WTC11 (cell line): Measurements from ENCODE around the gene GMEB1. TPM values are rescaled to one million over a fixed set of nuclear protein-coding genes. Genes with fewer than 3 reads are reported as not detected.
A peak's percentile ranks its signal among the peaks of the same experiment; 100 is the strongest.

Experiments
- ATAC-seq: fragments of 200-7000 bp; cut with Tn5 transposase; 2 replicates; pipeline ENCODE4 v1.10.0; 2021; ENCODE audit warnings: mild to moderate bottlenecking, moderate library complexity
- CTCF ChIA-PET: fragments of 300-600 bp; sonication (Branson Sonifier 250); formaldehyde crosslinking; loops from one replicate; lab custom pipeline; 2021; ENCODE audit warnings: antibody characterized with exemption; lab: Charles Lee
- POLR2A ChIA-PET: fragments of 350-600 bp; sonication (Branson Sonifier 250); formaldehyde crosslinking; loops from one replicate; lab custom pipeline; 2021; ENCODE audit warnings: antibody characterized with exemption; lab: Charles Lee
- DNase-seq: peaks from one replicate; pipeline ENCODE4 v3.0.0; 2021; ENCODE audit warnings: low spot score
- H3K27ac Mint-ChIP-seq: 2 replicates; pipeline ENCODE4 v1.8.0; 2021; ENCODE audit warnings: mixed read lengths
- H3K27me3 Mint-ChIP-seq: 2 replicates; pipeline ENCODE4 v1.8.0; 2021; ENCODE audit warnings: low read depth, mild to moderate bottlenecking, moderate library complexity, mixed read lengths
- H3K36me3 Mint-ChIP-seq: 2 replicates; pipeline ENCODE4 v1.8.0; 2021; ENCODE audit warnings: mixed read lengths
- H3K4me1 Mint-ChIP-seq: 2 replicates; pipeline ENCODE4 v1.8.0; 2022; ENCODE audit warnings: mixed read lengths
- H3K4me3 Mint-ChIP-seq: 2 replicates; pipeline ENCODE4 v1.8.0; 2021; ENCODE audit warnings: mild to moderate bottlenecking, moderate library complexity, mixed read lengths
- H3K9me3 Mint-ChIP-seq: 2 replicates; pipeline ENCODE4 v1.8.0; 2021; ENCODE audit warnings: mixed read lengths
- GABPB1 ChIP-seq: sonication (generic); formaldehyde crosslinking; IDR thresholded peaks from 2 replicates; pipeline ENCODE4 v1.8.1; 2023; ENCODE audit warnings: mild to moderate bottlenecking, missing genetic modification reagents
- GTF2I ChIP-seq: fragments of 250-450 bp; sonication (Bioruptor Pico); conservative IDR thresholded peaks from 2 replicates; pipeline ENCODE4 v1.4.0; 2021; ENCODE audit warnings: mild to moderate bottlenecking
- NFYB ChIP-seq: sonication (generic); formaldehyde crosslinking; conservative IDR thresholded peaks from 2 replicates; pipeline ENCODE4 v1.8.0; 2022; ENCODE audit warnings: low read depth, missing genetic modification reagents
- OVOL2 ChIP-seq: fragments of 250-450 bp; sonication (Bioruptor Pico); IDR thresholded peaks from 2 replicates; pipeline ENCODE4 v1.9.0; 2021; ENCODE audit warnings: mild to moderate bottlenecking, borderline replicate concordance
- SMAD4 ChIP-seq: sonication (generic); formaldehyde crosslinking; IDR thresholded peaks from 2 replicates; pipeline ENCODE4 v1.8.0; 2022; ENCODE audit warnings: mild to moderate bottlenecking, missing genetic modification reagents
- ZNF219 ChIP-seq: sonication (generic); formaldehyde crosslinking; IDR thresholded peaks from 2 replicates; pipeline ENCODE4 v1.8.0; 2023; ENCODE audit warnings: missing genetic modification reagents, mild to moderate bottlenecking, borderline replicate concordance
- total RNA-seq: library from RNA; stranded (reverse); gene quantifications from 3 replicates; pipeline ENCODE4 v1.2.3, GENCODE V29; 2021
- TF ChIP-seq, protein P1 (sequence below): fragments of 250-450 bp; sonication (Bioruptor Pico); IDR thresholded peaks from 2 replicates; pipeline ENCODE4 v1.9.0; 2021; ENCODE audit warnings: mild to moderate bottlenecking, borderline replicate concordance
- TF ChIP-seq, protein P2 (sequence below): sonication (generic); formaldehyde crosslinking; IDR thresholded peaks from 2 replicates; pipeline ENCODE4 v1.8.1; 2022; ENCODE audit warnings: low read depth, mild to moderate bottlenecking, moderate library complexity, missing genetic modification reagents, borderline replicate concordance
- TF ChIP-seq, protein P3 (sequence below): sonication (generic); formaldehyde crosslinking; IDR thresholded peaks from 2 replicates; pipeline ENCODE4 v1.8.0; 2023; ENCODE audit warnings: missing genetic modification reagents, mild to moderate bottlenecking, borderline replicate concordance
- TF ChIP-seq, protein P4 (sequence below): fragments of 200-600 bp; IDR thresholded peaks from 2 replicates; pipeline ENCODE4 v1.8.0; 2022; ENCODE audit warnings: antibody characterized with exemption

The GMEB1 gene
- total RNA-seq, 1 experiment from 2014 or later = 29.4 TPM

DNA sequence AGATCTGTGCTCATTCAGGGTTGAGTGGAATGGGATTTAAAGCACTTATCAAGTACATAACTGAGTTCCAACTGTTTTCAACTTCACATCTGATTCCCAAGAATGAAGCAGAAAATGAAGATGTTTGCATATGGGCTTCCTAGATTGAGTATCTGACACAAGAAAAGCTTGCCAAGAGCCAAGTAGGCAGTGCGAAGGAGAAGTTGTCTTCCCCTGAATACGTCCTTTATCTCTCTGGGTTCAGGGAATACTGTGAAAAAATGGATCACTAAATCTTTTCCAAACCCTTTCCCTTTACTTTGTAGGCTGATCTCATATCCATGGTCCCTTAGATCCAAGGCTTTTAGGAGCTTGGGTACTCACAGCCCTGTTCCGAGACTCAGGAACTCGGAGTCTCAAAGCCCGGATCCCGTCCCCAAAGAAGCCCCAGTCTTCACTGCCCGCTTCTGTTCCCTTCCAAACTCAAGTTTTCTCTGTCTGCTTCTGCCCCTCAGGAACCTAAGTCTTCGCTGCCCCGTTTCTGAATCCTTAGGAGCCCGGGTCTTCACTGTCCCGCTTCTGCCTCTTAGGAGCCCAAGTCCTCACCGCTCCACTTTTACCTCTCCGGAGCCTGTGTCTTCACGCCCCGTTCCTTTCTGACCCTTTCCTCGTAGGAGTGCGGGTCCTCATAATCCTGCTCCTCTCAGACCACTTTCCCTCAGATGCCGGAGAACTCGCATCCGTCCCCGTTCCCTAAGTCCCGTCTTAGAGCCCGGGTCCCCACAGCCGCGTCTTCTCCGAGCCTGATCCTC, 26.3 kb upstream of the GMEB1 start:
- ChIA-PET POLR2A (interaction anchor here (0.6 to 2.3 kb wide), 7 partner anchors 26 to 623 kb away, joined by 5 to 15 read pairs (median 5); partner anchors contain the start of genes GMEB1 and YTHDF2), CTCF (interaction anchor here (1.0 to 2.8 kb wide), 5 partner anchors 94 to 313 kb away, joined by 4 to 19 read pairs (median 5); partner anchors contain the start of genes MED18 and YTHDF2)
- H3K36me3 Mint-ChIP-seq = no peaks in the 10 kb centered on the region
- no peaks in the 10 kb centered on the region for H3K9me3 Mint-ChIP-seq
- DNase-seq = no peak
- H3K4me1 Mint-ChIP-seq = peaks cover 19% of the 10 kb centered on the region
- H3K27me3 Mint-ChIP-seq = no peaks in the 10 kb centered on the region
- TF ChIP-seq, protein P1, sequence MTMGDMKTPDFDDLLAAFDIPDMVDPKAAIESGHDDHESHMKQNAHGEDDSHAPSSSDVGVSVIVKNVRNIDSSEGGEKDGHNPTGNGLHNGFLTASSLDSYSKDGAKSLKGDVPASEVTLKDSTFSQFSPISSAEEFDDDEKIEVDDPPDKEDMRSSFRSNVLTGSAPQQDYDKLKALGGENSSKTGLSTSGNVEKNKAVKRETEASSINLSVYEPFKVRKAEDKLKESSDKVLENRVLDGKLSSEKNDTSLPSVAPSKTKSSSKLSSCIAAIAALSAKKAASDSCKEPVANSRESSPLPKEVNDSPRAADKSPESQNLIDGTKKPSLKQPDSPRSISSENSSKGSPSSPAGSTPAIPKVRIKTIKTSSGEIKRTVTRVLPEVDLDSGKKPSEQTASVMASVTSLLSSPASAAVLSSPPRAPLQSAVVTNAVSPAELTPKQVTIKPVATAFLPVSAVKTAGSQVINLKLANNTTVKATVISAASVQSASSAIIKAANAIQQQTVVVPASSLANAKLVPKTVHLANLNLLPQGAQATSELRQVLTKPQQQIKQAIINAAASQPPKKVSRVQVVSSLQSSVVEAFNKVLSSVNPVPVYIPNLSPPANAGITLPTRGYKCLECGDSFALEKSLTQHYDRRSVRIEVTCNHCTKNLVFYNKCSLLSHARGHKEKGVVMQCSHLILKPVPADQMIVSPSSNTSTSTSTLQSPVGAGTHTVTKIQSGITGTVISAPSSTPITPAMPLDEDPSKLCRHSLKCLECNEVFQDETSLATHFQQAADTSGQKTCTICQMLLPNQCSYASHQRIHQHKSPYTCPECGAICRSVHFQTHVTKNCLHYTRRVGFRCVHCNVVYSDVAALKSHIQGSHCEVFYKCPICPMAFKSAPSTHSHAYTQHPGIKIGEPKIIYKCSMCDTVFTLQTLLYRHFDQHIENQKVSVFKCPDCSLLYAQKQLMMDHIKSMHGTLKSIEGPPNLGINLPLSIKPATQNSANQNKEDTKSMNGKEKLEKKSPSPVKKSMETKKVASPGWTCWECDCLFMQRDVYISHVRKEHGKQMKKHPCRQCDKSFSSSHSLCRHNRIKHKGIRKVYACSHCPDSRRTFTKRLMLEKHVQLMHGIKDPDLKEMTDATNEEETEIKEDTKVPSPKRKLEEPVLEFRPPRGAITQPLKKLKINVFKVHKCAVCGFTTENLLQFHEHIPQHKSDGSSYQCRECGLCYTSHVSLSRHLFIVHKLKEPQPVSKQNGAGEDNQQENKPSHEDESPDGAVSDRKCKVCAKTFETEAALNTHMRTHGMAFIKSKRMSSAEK (CRISPR knock-in tag) = no peak
- TF ChIP-seq, protein P2, sequence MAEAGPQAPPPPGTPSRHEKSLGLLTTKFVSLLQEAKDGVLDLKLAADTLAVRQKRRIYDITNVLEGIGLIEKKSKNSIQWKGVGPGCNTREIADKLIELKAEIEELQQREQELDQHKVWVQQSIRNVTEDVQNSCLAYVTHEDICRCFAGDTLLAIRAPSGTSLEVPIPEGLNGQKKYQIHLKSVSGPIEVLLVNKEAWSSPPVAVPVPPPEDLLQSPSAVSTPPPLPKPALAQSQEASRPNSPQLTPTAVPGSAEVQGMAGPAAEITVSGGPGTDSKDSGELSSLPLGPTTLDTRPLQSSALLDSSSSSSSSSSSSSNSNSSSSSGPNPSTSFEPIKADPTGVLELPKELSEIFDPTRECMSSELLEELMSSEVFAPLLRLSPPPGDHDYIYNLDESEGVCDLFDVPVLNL (CRISPR knock-in tag) = 0 out of 2 replicates have a peak, but pooled peaks have one; percentile 36
- H3K27ac Mint-ChIP-seq = peak overlapping the region; percentile 99
- peak; percentile 34 for ATAC-seq
- peak overlapping the region; percentile 99 for H3K4me3 Mint-ChIP-seq

DNA sequence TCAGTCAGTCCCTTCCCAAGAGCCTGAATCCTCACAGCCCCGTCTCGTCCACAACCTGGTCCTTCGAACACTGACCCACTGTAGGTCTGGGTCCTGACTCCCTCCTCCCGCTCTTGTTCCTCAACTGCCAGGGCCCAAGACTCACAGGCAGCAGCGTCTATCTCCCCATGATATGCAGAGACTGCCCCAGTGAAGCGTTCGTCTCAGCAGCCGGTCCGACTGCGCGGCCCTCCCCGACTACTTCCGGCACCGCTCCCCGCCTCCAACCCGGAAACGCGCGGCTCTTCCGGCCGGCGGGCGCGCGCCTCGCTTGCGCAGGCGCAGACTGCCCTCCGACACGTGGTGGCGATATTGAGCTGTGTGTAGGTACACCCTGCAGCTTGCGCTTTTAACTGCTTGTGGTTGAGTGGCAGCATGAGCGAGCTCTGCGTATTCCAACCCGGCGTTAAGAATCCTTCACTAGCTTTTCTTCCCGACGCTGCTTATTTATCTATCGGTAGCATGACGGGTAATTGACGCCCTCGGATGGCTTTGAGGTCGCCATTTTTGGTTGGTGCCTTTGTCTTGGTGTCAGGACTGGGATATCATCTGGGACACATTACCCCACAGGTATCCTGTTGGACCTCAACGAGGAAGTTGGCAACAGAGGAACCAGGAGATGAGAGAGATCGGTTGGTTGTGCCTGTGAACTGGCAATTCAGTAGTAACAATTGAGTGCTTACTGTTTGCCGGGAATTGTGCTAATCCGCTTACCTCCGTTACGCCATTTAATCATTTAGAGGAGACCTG, 25.5 kb upstream of the GMEB1 start, which contains the start of gene TAF12:
TSS of gene TAF12 (minus strand) at position 221 of the 789 bp plus-strand sequence. CDS start 20,986 bp downstream, outside the sequence.
- Mint-ChIP-seq H3K4me1 (peaks cover 23% of the 10 kb centered on the region), H3K27me3 (no peaks in the 10 kb centered on the region), H3K27ac (peak within 1 kb of the TSS; percentile 99), H3K4me3 (peak within 1 kb of the TSS; percentile 99), H3K9me3 (no peaks in the 10 kb centered on the region), H3K36me3 (no peaks in the 10 kb centered on the region)
- POLR2A ChIA-PET = interaction anchor here (0.6 to 2.3 kb wide), 16 partner anchors 23 to 1572 kb away, joined by 3 to 15 read pairs (median 4); partner anchors contain the start of genes ATP5IF1, GMEB1, RAB42 and YTHDF2
- peak; percentile 91 for DNase-seq
- CTCF ChIA-PET = interaction anchor here (0.6 to 2.8 kb wide), 6 partner anchors 93 to 314 kb away, joined by 3 to 19 read pairs (median 4); partner anchors contain the start of genes MED18 and YTHDF2
- ATAC-seq = peak; percentile 88
- no peak for TF ChIP-seq SMAD4
- no peak for TF ChIP-seq OVOL2 (CRISPR knock-in tag)
- TF ChIP-seq GTF2I (CRISPR knock-in tag) = no peak
- TF ChIP-seq, protein P3, sequence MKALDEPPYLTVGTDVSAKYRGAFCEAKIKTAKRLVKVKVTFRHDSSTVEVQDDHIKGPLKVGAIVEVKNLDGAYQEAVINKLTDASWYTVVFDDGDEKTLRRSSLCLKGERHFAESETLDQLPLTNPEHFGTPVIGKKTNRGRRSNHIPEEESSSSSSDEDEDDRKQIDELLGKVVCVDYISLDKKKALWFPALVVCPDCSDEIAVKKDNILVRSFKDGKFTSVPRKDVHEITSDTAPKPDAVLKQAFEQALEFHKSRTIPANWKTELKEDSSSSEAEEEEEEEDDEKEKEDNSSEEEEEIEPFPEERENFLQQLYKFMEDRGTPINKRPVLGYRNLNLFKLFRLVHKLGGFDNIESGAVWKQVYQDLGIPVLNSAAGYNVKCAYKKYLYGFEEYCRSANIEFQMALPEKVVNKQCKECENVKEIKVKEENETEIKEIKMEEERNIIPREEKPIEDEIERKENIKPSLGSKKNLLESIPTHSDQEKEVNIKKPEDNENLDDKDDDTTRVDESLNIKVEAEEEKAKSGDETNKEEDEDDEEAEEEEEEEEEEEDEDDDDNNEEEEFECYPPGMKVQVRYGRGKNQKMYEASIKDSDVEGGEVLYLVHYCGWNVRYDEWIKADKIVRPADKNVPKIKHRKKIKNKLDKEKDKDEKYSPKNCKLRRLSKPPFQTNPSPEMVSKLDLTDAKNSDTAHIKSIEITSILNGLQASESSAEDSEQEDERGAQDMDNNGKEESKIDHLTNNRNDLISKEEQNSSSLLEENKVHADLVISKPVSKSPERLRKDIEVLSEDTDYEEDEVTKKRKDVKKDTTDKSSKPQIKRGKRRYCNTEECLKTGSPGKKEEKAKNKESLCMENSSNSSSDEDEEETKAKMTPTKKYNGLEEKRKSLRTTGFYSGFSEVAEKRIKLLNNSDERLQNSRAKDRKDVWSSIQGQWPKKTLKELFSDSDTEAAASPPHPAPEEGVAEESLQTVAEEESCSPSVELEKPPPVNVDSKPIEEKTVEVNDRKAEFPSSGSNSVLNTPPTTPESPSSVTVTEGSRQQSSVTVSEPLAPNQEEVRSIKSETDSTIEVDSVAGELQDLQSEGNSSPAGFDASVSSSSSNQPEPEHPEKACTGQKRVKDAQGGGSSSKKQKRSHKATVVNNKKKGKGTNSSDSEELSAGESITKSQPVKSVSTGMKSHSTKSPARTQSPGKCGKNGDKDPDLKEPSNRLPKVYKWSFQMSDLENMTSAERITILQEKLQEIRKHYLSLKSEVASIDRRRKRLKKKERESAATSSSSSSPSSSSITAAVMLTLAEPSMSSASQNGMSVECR (CRISPR knock-in tag) = peak; percentile 97
- TF ChIP-seq, protein P4, sequence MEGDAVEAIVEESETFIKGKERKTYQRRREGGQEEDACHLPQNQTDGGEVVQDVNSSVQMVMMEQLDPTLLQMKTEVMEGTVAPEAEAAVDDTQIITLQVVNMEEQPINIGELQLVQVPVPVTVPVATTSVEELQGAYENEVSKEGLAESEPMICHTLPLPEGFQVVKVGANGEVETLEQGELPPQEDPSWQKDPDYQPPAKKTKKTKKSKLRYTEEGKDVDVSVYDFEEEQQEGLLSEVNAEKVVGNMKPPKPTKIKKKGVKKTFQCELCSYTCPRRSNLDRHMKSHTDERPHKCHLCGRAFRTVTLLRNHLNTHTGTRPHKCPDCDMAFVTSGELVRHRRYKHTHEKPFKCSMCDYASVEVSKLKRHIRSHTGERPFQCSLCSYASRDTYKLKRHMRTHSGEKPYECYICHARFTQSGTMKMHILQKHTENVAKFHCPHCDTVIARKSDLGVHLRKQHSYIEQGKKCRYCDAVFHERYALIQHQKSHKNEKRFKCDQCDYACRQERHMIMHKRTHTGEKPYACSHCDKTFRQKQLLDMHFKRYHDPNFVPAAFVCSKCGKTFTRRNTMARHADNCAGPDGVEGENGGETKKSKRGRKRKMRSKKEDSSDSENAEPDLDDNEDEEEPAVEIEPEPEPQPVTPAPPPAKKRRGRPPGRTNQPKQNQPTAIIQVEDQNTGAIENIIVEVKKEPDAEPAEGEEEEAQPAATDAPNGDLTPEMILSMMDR = peak; percentile 31; the same call in 1 of the 2 replicates
- peak; percentile 75 for TF ChIP-seq GABPB1 (CRISPR knock-in tag)
- 0 out of 2 replicates have a peak, but pooled peaks have one; percentile 22 for TF ChIP-seq NFYB (CRISPR knock-in tag)
- TF ChIP-seq ZNF219 (CRISPR knock-in tag) = no peak
- TF ChIP-seq, protein P1 (CRISPR knock-in tag) = no peak
